ENCODE measurements around the gene PRRX1.

The PRRX1 gene

GRCh38 chr1:170714938-170715337, 51.0 kb downstream of the PRRX1 start:
- no peak for DNase-seq

- DNase-seq = no peak
These were observed 53.0 kb downstream of the PRRX1 start for GRCh38 chr1:170716835-170717429.

- DNase-seq = no peak
These were observed 56.7 kb downstream of the PRRX1 start for GRCh38 chr1:170720661-170721060.

GRCh38 chr1:170721621-170722020, 57.7 kb downstream of the PRRX1 start:
- DNase-seq = no peak

GRCh38 chr1:170723518-170723917, 59.6 kb downstream of the PRRX1 start:
- no peak for DNase-seq

GRCh38 chr1:170725326-170725725, 61.4 kb downstream of the PRRX1 start:
- DNase-seq = no peak

GRCh38 chr1:170727963-170728362, 64.0 kb downstream of the PRRX1 start:
- DNase-seq = no peak

GRCh38 chr1:170729225-170730002, 65.5 kb downstream of the PRRX1 start:
- DNase-seq = no peak

- no peak for DNase-seq
These were observed 66.1 kb downstream of the PRRX1 start for GRCh38 chr1:170730014-170730413.

GRCh38 chr1:170730438-170730837, 66.5 kb downstream of the PRRX1 start:
- no peak for DNase-seq

GRCh38 chr1:170731566-170732251, 67.8 kb downstream of the PRRX1 start:
- no peak for DNase-seq

- DNase-seq = no peak
These were observed 68.3 kb downstream of the PRRX1 start for GRCh38 chr1:170732252-170732588.

- DNase-seq = no peak
These were observed 70.7 kb downstream of the PRRX1 start for GRCh38 chr1:170734412-170735175.

GRCh38 chr1:170735366-170736263, 71.7 kb downstream of the PRRX1 start:
- no peak for DNase-seq

- DNase-seq = no peak
These were observed 75.9 kb downstream of the PRRX1 start for GRCh38 chr1:170739803-170740202.

- no peak for DNase-seq
These were observed 77.7 kb downstream of the PRRX1 start for GRCh38 chr1:170741678-170742077.

GRCh38 chr1:170742600-170742999, 78.7 kb downstream of the PRRX1 start:
- DNase-seq = no peak

GRCh38 chr1:170743083-170743482, 79.2 kb downstream of the PRRX1 start:
- DNase-seq = no peak

- no peak for DNase-seq
These were observed 85.6 kb downstream of the PRRX1 start for GRCh38 chr1:170749549-170749948.

- DNase-seq = no peak
These were observed 86.0 kb downstream of the PRRX1 start for GRCh38 chr1:170749959-170750358.

- DNase-seq = no peak
These were observed 91.9 kb downstream of the PRRX1 start for GRCh38 chr1:170755795-170756194.

Measured in hypothalamus (tissue), 51 donors.